Measurements from ENCODE around the gene PPWD1.
"Not testable (repeated sequence)": the region's sequence is repeated elsewhere in the genome, so short reads cannot be mapped to it uniquely, and the experiment has no call there.

Gene PPWD1

GRCh38 chr5:65620021-65620420, 56.9 kb downstream of the PPWD1 start:
- in situ Hi-C loops (cut with MboI; ENCODE audit: low pct_unique_long_range_greater_than_20kb, low sequenced_read_pairs, unreplicated experiment), result no loop called here
- DNase-seq (ENCODE audit: low spot score), result no peak
- no peak for TF ChIP-seq CTCF (IDR thresholded peaks at IDR 0.05; ENCODE audit: extremely low read depth, insufficient read depth, missing control alignments)

GRCh38 chr5:65621961-65622360, 58.9 kb downstream of the PPWD1 start:
- DNase-seq (ENCODE audit: low spot score); in situ Hi-C loops (cut with MboI; ENCODE audit: low pct_unique_long_range_greater_than_20kb, low sequenced_read_pairs, unreplicated experiment): not testable (repeated sequence)

GRCh38 chr5:65623482-65623881, 60.4 kb downstream of the PPWD1 start:
- DNase-seq (ENCODE audit: low spot score), result no peak
- no peak for TF ChIP-seq CTCF (IDR thresholded peaks at IDR 0.05; ENCODE audit: extremely low read depth, insufficient read depth, missing control alignments)
- in situ Hi-C loops (cut with MboI; ENCODE audit: low pct_unique_long_range_greater_than_20kb, low sequenced_read_pairs, unreplicated experiment), result no loop called here

- in situ Hi-C loops (cut with MboI; ENCODE audit: low pct_unique_long_range_greater_than_20kb, low sequenced_read_pairs, unreplicated experiment), result no loop called here
- no peak for TF ChIP-seq CTCF (IDR thresholded peaks at IDR 0.05; ENCODE audit: extremely low read depth, insufficient read depth, missing control alignments)
- peak; percentile 85 for DNase-seq (ENCODE audit: low spot score)
Observed at GRCh38 chr5:65624025-65624570, 61.0 kb downstream of the PPWD1 start, which contains the start of gene TRIM23. Gene TRIM23 (minus strand): TSS chr5:65624333. CDS start chr5:65624274, 59 bp downstream.

GRCh38 chr5:65624571-65625555, 61.8 kb downstream of the PPWD1 start, which contains the start of the genes SHLD3 and TRAPPC13:
Gene SHLD3 (plus strand): TSS chr5:65625027. CDS start chr5:65629588, 4,561 bp downstream.
Gene TRAPPC13 (plus strand): TSS chr5:65625027. CDS start chr5:65625061, 34 bp downstream.
- in situ Hi-C loops (cut with MboI; ENCODE audit: low pct_unique_long_range_greater_than_20kb, low sequenced_read_pairs, unreplicated experiment), result no loop called here
- TF ChIP-seq CTCF (IDR thresholded peaks at IDR 0.05; ENCODE audit: extremely low read depth, insufficient read depth, missing control alignments), result no peak
- peak; percentile 64 for DNase-seq (ENCODE audit: low spot score)

GRCh38 chr5:65625743-65626142, 62.6 kb downstream of the PPWD1 start:
- in situ Hi-C loops (cut with MboI; ENCODE audit: low pct_unique_long_range_greater_than_20kb, low sequenced_read_pairs, unreplicated experiment), result no loop called here
- TF ChIP-seq CTCF (IDR thresholded peaks at IDR 0.05; ENCODE audit: extremely low read depth, insufficient read depth, missing control alignments), result no peak
- DNase-seq (ENCODE audit: low spot score), result no peak

- no peak for TF ChIP-seq CTCF (IDR thresholded peaks at IDR 0.05; ENCODE audit: extremely low read depth, insufficient read depth, missing control alignments)
- in situ Hi-C loops (cut with MboI; ENCODE audit: low pct_unique_long_range_greater_than_20kb, low sequenced_read_pairs, unreplicated experiment), result no loop called here
- no peak for DNase-seq (ENCODE audit: low spot score)
Observed at GRCh38 chr5:65630981-65631380, 67.9 kb downstream of the PPWD1 start.
